Breast epithelium (tissue), 3 donors: ENCODE measurements around the gene GPR37L1.

Experiments
- POLR2A ChIP-seq: fragments of 450-650 bp; IDR thresholded peaks from one replicate; pipeline ENCODE4 v1.6.1; 2016; ENCODE audit warnings: antibody characterized with exemption, mild to moderate bottlenecking, moderate library complexity
- TF ChIP-seq, protein P1 (sequence below), 3 donors: fragments of 450-650 bp; IDR thresholded peaks; one replicate each; pipeline ENCODE4 v1.5.1; 2016 to 2017; ENCODE audit warnings: antibody characterized with exemption in 3 of 3, mild to moderate bottlenecking in 3 of 3, moderate library complexity in 3 of 3

DNA sequence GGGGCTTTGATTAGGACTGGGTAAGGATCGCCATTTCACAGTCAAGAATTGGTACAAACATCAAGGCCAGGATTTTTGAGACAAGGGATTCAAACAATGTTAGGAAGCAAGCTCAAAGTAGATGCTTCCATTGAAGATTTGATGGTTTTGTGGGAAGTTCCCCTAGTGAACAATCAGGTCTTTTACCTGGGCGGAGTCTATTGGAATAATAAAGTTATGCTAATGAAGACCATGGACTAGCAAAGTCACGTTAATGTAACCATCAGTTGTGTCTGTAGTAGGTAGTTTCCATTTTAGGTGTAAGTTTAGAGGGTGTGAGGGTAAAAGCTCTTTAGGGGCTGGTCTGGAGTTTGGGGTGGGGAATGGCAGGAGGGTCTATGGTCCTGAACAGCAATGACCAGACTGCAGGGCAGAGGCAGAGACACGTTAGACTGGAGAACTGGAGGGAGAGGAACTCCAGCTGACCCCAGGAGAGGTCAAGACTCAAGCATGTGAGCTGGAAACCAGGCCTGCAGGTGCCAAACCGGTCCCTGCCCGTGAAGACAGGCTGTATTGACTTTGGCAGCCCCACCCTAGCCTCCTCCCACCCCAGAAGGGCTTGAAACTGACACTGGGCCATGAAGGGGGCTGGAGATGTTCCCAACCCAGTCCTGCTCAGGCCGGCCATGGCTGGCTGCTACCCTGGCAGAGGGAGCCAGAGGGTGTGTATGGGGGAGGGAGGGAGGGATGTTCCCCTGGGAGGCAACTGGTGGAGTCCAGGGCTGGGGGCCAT, 36.0 kb upstream of the GPR37L1 start:
- TF ChIP-seq POLR2A, result no peak
- TF ChIP-seq, protein P1, sequence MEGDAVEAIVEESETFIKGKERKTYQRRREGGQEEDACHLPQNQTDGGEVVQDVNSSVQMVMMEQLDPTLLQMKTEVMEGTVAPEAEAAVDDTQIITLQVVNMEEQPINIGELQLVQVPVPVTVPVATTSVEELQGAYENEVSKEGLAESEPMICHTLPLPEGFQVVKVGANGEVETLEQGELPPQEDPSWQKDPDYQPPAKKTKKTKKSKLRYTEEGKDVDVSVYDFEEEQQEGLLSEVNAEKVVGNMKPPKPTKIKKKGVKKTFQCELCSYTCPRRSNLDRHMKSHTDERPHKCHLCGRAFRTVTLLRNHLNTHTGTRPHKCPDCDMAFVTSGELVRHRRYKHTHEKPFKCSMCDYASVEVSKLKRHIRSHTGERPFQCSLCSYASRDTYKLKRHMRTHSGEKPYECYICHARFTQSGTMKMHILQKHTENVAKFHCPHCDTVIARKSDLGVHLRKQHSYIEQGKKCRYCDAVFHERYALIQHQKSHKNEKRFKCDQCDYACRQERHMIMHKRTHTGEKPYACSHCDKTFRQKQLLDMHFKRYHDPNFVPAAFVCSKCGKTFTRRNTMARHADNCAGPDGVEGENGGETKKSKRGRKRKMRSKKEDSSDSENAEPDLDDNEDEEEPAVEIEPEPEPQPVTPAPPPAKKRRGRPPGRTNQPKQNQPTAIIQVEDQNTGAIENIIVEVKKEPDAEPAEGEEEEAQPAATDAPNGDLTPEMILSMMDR (IDR thresholded peaks at IDR 0.05), result no peak
